ENCODE results near the gene SDHAF3.

GRCh38 chr7:97079300-97079699 is 38.2 kb upstream of the SDHAF3 start:
- TF ChIP-seq CTCF (IDR thresholded peaks at IDR 0.05) (no peak), POLR2A (IDR thresholded peaks at IDR 0.05) (no peak)
